Measurements from ENCODE around the gene FREM1.

FREM1 gene

DNA sequence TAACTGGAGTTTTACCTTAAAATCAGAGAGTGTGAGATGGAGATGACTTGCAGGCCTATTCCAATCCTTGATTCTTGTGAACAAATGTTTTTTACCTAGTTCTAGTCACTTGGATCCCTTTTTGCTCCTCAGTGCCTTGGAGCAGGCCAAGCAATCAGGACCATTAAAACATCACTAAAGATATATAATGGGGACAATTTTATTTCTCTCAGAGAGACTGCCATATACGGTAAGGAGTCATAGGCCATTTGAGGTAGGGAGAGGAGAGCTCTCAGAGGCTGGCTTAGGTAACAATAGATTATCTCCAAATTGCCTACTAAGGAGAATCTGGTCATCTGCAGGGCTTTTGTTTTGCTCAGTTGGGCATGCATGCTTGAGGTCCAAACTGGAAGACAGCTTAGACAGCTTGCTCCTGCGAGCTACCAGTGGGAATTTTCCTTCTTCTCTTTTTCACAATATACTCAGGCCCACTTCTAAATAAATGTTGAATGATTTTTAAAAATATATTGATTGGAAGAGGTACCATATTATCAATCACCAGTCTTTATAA lies 44.0 kb downstream of the FREM1 start:
- H3K27ac ChIP-seq (ENCODE audit: low read depth, low read length) = no peak overlapping the region
- H3K36me3 ChIP-seq (ENCODE audit: low read length) = no peaks in the 10 kb centered on the region
- no peaks in the 10 kb centered on the region for H3K9me3 ChIP-seq (ENCODE audit: insufficient read depth, low read length)
- no peaks in the 10 kb centered on the region for H3F3A ChIP-seq (ENCODE audit: insufficient read depth)
- no peak overlapping the region for H3K9ac ChIP-seq (ENCODE audit: low read length)
- no peak overlapping the region for H3K4me3 ChIP-seq (ENCODE audit: insufficient read depth, low read length, poor library complexity, severe bottlenecking)
- no peaks in the 10 kb centered on the region for H4K20me1 ChIP-seq (ENCODE audit: low read depth, low read length)
- H3K9me2 ChIP-seq (replicated peaks; ENCODE audit: insufficient read depth, low read length) = no peaks in the 10 kb centered on the region
- H2AFZ ChIP-seq (ENCODE audit: low read depth, low read length, severe bottlenecking) = no peak overlapping the region
- TF ChIP-seq CTCF (IDR thresholded peaks at IDR 0.05; ENCODE audit: insufficient read depth, low read length, poor library complexity, severe bottlenecking) = no peak
- no peak for TF ChIP-seq EZH2phosphoT487 (conservative IDR thresholded peaks at IDR 0.05; ENCODE audit: low read length)
- no peaks in the 10 kb centered on the region for H3K27me3 ChIP-seq (ENCODE audit: low read length)
- no peaks in the 10 kb centered on the region for H3K79me2 ChIP-seq (ENCODE audit: insufficient read depth, low read length)
- no peak overlapping the region for H3K4me2 ChIP-seq (ENCODE audit: low read depth, low read length, poor library complexity, severe bottlenecking)

DNA sequence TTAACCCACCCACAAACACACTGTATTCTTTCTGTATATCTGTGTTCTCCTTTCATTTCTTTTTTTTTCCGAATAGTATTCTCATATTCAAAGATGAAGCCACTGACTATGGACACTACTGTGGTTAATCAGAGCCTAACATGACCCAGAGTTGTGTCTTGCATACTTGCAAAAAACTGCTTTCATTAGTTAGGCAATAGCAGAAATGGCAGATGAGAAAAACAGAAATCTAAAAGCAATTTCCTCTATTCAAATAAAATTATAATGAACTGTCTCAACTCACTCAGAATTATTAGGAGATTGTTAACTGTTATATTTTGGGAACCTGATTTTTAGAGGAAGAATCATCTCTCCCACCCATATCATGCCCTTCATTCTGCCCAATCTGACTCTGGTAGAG lies 45.9 kb downstream of the FREM1 start:
- Histone ChIP-seq H3K36me3 (ENCODE audit: low read length) (no peaks in the 10 kb centered on the region), H3K4me3 (ENCODE audit: insufficient read depth, low read length, poor library complexity, severe bottlenecking) (no peak overlapping the region), H3K9ac (ENCODE audit: low read length) (no peak overlapping the region), H3K27me3 (ENCODE audit: low read length) (no peaks in the 10 kb centered on the region), H3K4me2 (ENCODE audit: low read depth, low read length, poor library complexity, severe bottlenecking) (no peak overlapping the region), H3K9me2 (replicated peaks; ENCODE audit: insufficient read depth, low read length) (no peaks in the 10 kb centered on the region), H3K79me2 (ENCODE audit: insufficient read depth, low read length) (no peaks in the 10 kb centered on the region), H2AFZ (ENCODE audit: low read depth, low read length, severe bottlenecking) (no peak overlapping the region), H4K20me1 (ENCODE audit: low read depth, low read length) (no peaks in the 10 kb centered on the region), H3F3A (ENCODE audit: insufficient read depth) (no peaks in the 10 kb centered on the region), H3K27ac (ENCODE audit: low read depth, low read length) (no peak overlapping the region), H3K9me3 (ENCODE audit: insufficient read depth, low read length) (no peaks in the 10 kb centered on the region)
- TF ChIP-seq EZH2phosphoT487 (conservative IDR thresholded peaks at IDR 0.05; ENCODE audit: low read length) (no peak), CTCF (IDR thresholded peaks at IDR 0.05; ENCODE audit: insufficient read depth, low read length, poor library complexity, severe bottlenecking) (no peak)

GRCh38 chr9:14863402-14863801 lies 46.8 kb downstream of the FREM1 start:
- no peak for TF ChIP-seq EZH2phosphoT487 (conservative IDR thresholded peaks at IDR 0.05; ENCODE audit: low read length)
- no peak for TF ChIP-seq CTCF (IDR thresholded peaks at IDR 0.05; ENCODE audit: insufficient read depth, low read length, poor library complexity, severe bottlenecking)
- Histone ChIP-seq H2AFZ (ENCODE audit: low read depth, low read length, severe bottlenecking) (no peak overlapping the region), H3K36me3 (ENCODE audit: low read length) (no peaks in the 10 kb centered on the region), H3F3A (ENCODE audit: insufficient read depth) (no peaks in the 10 kb centered on the region), H3K9ac (ENCODE audit: low read length) (no peak overlapping the region), H3K4me3 (ENCODE audit: insufficient read depth, low read length, poor library complexity, severe bottlenecking) (no peak overlapping the region), H3K27me3 (ENCODE audit: low read length) (no peaks in the 10 kb centered on the region), H3K27ac (ENCODE audit: low read depth, low read length) (no peak overlapping the region), H3K9me2 (replicated peaks; ENCODE audit: insufficient read depth, low read length) (no peaks in the 10 kb centered on the region), H4K20me1 (ENCODE audit: low read depth, low read length) (no peaks in the 10 kb centered on the region), H3K4me2 (ENCODE audit: low read depth, low read length, poor library complexity, severe bottlenecking) (no peak overlapping the region), H3K79me2 (ENCODE audit: insufficient read depth, low read length) (no peaks in the 10 kb centered on the region), H3K9me3 (ENCODE audit: insufficient read depth, low read length) (no peaks in the 10 kb centered on the region)

Measured in SU-DHL-6 (cell line).